ENCODE data around the gene CEBPE.

Gene CEBPE

DNA sequence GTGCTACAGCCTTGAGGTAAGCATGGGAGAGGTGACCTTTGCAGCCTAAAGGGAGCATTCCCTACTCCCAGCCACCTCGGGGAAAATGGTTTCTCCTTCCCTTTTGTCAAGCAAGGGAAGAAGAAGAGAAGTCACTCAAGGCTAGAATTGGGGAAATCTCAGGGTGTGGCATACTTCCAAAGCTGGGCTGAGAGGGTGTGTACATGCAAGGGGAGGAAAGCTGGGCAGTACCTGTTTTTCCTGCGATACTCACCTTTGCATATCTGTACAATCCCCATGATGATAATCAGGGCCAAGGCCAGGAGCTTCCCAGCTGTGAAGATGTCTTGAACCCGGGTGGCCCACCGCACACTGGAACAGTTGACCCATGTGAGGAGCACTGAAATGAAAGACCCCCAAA lies 23.8 kb upstream of the CEBPE start:
- H4K20me1 ChIP-seq (ENCODE audit: low read depth, low read length), result no peaks in the 10 kb centered on the region
- no peaks in the 10 kb centered on the region for H3K36me3 ChIP-seq (ENCODE audit: low read length)
- H3K27ac ChIP-seq (ENCODE audit: low read depth, low read length), result no peak overlapping the region
- no peak overlapping the region for H3K4me2 ChIP-seq (ENCODE audit: low read depth, low read length, poor library complexity, severe bottlenecking)
- H3K79me2 ChIP-seq (ENCODE audit: insufficient read depth, low read length), result no peaks in the 10 kb centered on the region
- no peak overlapping the region for H3K9ac ChIP-seq (ENCODE audit: low read length)
- no peak overlapping the region for H2AFZ ChIP-seq (ENCODE audit: low read depth, low read length, severe bottlenecking)
- H3K9me2 ChIP-seq (replicated peaks; ENCODE audit: insufficient read depth, low read length), result no peaks in the 10 kb centered on the region
- H3K9me3 ChIP-seq (ENCODE audit: insufficient read depth, low read length), result no peaks in the 10 kb centered on the region
- H3F3A ChIP-seq (ENCODE audit: insufficient read depth), result no peaks in the 10 kb centered on the region
- H3K4me3 ChIP-seq (ENCODE audit: insufficient read depth, low read length, poor library complexity, severe bottlenecking), result no peak overlapping the region
- TF ChIP-seq EZH2phosphoT487 (conservative IDR thresholded peaks at IDR 0.05; ENCODE audit: low read length), result no peak
- TF ChIP-seq, protein P1, sequence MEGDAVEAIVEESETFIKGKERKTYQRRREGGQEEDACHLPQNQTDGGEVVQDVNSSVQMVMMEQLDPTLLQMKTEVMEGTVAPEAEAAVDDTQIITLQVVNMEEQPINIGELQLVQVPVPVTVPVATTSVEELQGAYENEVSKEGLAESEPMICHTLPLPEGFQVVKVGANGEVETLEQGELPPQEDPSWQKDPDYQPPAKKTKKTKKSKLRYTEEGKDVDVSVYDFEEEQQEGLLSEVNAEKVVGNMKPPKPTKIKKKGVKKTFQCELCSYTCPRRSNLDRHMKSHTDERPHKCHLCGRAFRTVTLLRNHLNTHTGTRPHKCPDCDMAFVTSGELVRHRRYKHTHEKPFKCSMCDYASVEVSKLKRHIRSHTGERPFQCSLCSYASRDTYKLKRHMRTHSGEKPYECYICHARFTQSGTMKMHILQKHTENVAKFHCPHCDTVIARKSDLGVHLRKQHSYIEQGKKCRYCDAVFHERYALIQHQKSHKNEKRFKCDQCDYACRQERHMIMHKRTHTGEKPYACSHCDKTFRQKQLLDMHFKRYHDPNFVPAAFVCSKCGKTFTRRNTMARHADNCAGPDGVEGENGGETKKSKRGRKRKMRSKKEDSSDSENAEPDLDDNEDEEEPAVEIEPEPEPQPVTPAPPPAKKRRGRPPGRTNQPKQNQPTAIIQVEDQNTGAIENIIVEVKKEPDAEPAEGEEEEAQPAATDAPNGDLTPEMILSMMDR (IDR thresholded peaks at IDR 0.05; ENCODE audit: insufficient read depth, low read length, poor library complexity, severe bottlenecking), result no peak
- H3K27me3 ChIP-seq (ENCODE audit: low read length), result no peaks in the 10 kb centered on the region

DNA sequence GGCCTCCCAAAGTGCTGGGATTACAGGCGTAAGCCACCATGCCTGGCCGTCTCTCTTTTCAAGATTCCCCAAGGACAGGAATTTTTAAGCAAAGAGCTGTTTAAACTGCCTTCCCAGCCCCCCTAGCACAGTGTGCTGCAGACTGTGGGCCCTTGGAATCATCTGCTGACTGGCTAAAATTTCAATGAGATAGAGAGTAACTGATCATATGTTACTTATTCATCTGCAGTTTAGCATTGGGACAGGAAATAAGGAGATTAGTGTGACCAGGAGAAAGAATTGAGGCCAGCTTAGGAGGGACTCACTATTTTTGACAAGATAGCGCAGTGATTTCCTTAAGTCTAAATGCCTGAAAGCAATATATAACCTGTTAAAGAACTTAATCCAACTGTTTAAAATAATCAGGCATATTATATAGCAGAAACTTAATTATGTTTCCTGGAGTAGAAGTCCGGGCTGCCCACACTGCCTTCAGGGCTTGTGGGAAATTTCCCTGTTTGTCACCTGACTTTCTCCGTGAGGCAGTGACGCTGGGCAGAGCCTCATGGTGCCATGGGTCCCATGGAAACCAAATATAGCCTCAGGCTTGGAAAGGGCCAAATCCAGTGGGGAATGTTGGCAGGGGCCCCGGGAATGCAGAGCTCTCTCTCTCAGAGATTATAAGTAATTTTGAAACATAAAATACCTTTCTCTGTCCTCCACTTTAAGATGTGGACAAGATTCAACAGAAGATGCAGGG lies 22.8 kb upstream of the CEBPE start:
- no peaks in the 10 kb centered on the region for H3K27me3 ChIP-seq (ENCODE audit: low read length)
- H3F3A ChIP-seq (ENCODE audit: insufficient read depth), result no peaks in the 10 kb centered on the region
- H3K79me2 ChIP-seq (ENCODE audit: insufficient read depth, low read length), result no peaks in the 10 kb centered on the region
- H3K36me3 ChIP-seq (ENCODE audit: low read length), result no peaks in the 10 kb centered on the region
- H2AFZ ChIP-seq (ENCODE audit: low read depth, low read length, severe bottlenecking), result no peak overlapping the region
- H3K9me2 ChIP-seq (replicated peaks; ENCODE audit: insufficient read depth, low read length), result no peaks in the 10 kb centered on the region
- no peaks in the 10 kb centered on the region for H3K9me3 ChIP-seq (ENCODE audit: insufficient read depth, low read length)
- no peaks in the 10 kb centered on the region for H4K20me1 ChIP-seq (ENCODE audit: low read depth, low read length)
- no peak overlapping the region for H3K27ac ChIP-seq (ENCODE audit: low read depth, low read length)
- no peak for TF ChIP-seq EZH2phosphoT487 (conservative IDR thresholded peaks at IDR 0.05; ENCODE audit: low read length)
- no peak overlapping the region for H3K4me2 ChIP-seq (ENCODE audit: low read depth, low read length, poor library complexity, severe bottlenecking)
- no peak overlapping the region for H3K9ac ChIP-seq (ENCODE audit: low read length)
- no peak overlapping the region for H3K4me3 ChIP-seq (ENCODE audit: insufficient read depth, low read length, poor library complexity, severe bottlenecking)

DNA sequence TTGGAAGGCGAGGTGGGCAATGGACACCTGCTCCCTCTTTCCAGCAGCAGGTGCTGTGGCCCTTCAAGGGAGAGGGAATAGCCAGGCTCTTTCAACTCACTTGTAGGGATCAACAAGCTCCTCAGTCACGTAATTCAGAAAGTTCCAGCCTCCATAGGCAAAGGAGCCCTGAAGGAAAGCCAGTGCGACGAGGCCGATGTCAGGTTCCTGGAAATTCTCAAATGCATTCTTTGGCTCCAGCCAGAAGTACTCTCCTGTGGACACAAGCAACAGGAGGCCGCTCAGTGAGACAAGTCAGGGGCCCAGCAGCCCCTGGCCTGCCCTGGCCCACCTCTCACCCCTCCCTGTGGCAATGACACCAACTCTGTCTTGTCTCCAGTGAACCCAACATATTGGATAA lies 21.3 kb upstream of the CEBPE start:
- Histone ChIP-seq H3K36me3 (ENCODE audit: low read length) (no peaks in the 10 kb centered on the region), H3K79me2 (ENCODE audit: insufficient read depth, low read length) (no peaks in the 10 kb centered on the region)

DNA sequence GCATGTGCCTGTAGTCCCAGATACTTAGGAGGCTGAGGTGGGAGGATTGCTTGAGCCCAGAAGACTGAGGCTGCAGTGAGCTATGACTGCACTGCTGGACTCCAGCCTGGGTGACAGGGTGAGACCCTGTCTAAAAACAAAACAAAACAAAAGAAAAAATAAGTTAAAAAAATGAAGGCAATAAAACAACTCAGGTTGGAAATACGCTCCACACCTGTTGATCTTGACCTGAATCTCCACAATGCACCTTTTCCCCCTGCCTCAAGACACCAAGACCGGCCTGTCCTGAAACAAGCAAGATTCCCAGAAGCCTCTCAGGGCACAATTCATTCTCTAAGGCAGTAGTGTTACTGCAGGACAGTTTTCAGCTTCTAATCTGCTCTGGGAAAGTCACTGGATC lies 20.8 kb upstream of the CEBPE start:
- no peak overlapping the region for H3K4me3 ChIP-seq (ENCODE audit: insufficient read depth, low read length, poor library complexity, severe bottlenecking)
- no peaks in the 10 kb centered on the region for H3K79me2 ChIP-seq (ENCODE audit: insufficient read depth, low read length)
- H2AFZ ChIP-seq (ENCODE audit: low read depth, low read length, severe bottlenecking), result no peak overlapping the region
- H3K36me3 ChIP-seq (ENCODE audit: low read length), result no peaks in the 10 kb centered on the region
- no peak overlapping the region for H3K4me2 ChIP-seq (ENCODE audit: low read depth, low read length, poor library complexity, severe bottlenecking)
- TF ChIP-seq, protein P1 (IDR thresholded peaks at IDR 0.05; ENCODE audit: insufficient read depth, low read length, poor library complexity, severe bottlenecking), result no peak
- no peak for TF ChIP-seq EZH2phosphoT487 (conservative IDR thresholded peaks at IDR 0.05; ENCODE audit: low read length)
- H4K20me1 ChIP-seq (ENCODE audit: low read depth, low read length), result no peaks in the 10 kb centered on the region
- no peaks in the 10 kb centered on the region for H3K9me3 ChIP-seq (ENCODE audit: insufficient read depth, low read length)
- no peaks in the 10 kb centered on the region for H3K27me3 ChIP-seq (ENCODE audit: low read length)
- no peaks in the 10 kb centered on the region for H3F3A ChIP-seq (ENCODE audit: insufficient read depth)
- no peaks in the 10 kb centered on the region for H3K9me2 ChIP-seq (replicated peaks; ENCODE audit: insufficient read depth, low read length)
- H3K9ac ChIP-seq (ENCODE audit: low read length), result no peak overlapping the region
- H3K27ac ChIP-seq (ENCODE audit: low read depth, low read length), result no peak overlapping the region

More for the DNA sequence above, 21.3 kb upstream of the CEBPE start:
- no peak overlapping the region for H3K27ac ChIP-seq (ENCODE audit: low read depth, low read length)
- no peak for TF ChIP-seq EZH2phosphoT487 (conservative IDR thresholded peaks at IDR 0.05; ENCODE audit: low read length)
- TF ChIP-seq, protein P1 (IDR thresholded peaks at IDR 0.05; ENCODE audit: insufficient read depth, low read length, poor library complexity, severe bottlenecking), result no peak
- H3K27me3 ChIP-seq (ENCODE audit: low read length), result no peaks in the 10 kb centered on the region
- H3K4me2 ChIP-seq (ENCODE audit: low read depth, low read length, poor library complexity, severe bottlenecking), result no peak overlapping the region
- H3F3A ChIP-seq (ENCODE audit: insufficient read depth), result no peaks in the 10 kb centered on the region
- H3K4me3 ChIP-seq (ENCODE audit: insufficient read depth, low read length, poor library complexity, severe bottlenecking), result no peak overlapping the region
- H3K9me2 ChIP-seq (replicated peaks; ENCODE audit: insufficient read depth, low read length), result no peaks in the 10 kb centered on the region
- no peak overlapping the region for H2AFZ ChIP-seq (ENCODE audit: low read depth, low read length, severe bottlenecking)
- no peaks in the 10 kb centered on the region for H4K20me1 ChIP-seq (ENCODE audit: low read depth, low read length)
- H3K9me3 ChIP-seq (ENCODE audit: insufficient read depth, low read length), result no peaks in the 10 kb centered on the region
- H3K9ac ChIP-seq (ENCODE audit: low read length), result no peak overlapping the region

Data from SU-DHL-6 (cell line).